GM10847 (cell line): ENCODE results near the gene RAMP3.

Experiments
- POLR2A ChIP-seq: IDR thresholded peaks from 2 replicates; pipeline ENCODE4 v1.6.1; 2011; ENCODE audit not compliant: insufficient read length; ENCODE audit errors: extremely low read depth

RAMP3 gene

GRCh38 chr7:45189151-45189970, 31.8 kb downstream of the RAMP3 start:
- TF ChIP-seq POLR2A: no peak

- no peak for TF ChIP-seq POLR2A
Observed at GRCh38 chr7:45190406-45191165, 33.0 kb downstream of the RAMP3 start.

- no peak for TF ChIP-seq POLR2A
Observed at GRCh38 chr7:45191396-45191795, 33.8 kb downstream of the RAMP3 start.

GRCh38 chr7:45192621-45193041, 35.0 kb downstream of the RAMP3 start:
- TF ChIP-seq POLR2A: no peak

- no peak for TF ChIP-seq POLR2A
Observed at GRCh38 chr7:45193828-45194227, 36.2 kb downstream of the RAMP3 start.

GRCh38 chr7:45196374-45196773, 38.8 kb downstream of the RAMP3 start:
- no peak for TF ChIP-seq POLR2A

- TF ChIP-seq POLR2A: no peak
Observed at GRCh38 chr7:45197461-45197860, 39.9 kb downstream of the RAMP3 start.

- no peak for TF ChIP-seq POLR2A
Observed at GRCh38 chr7:45198986-45199385, 41.4 kb downstream of the RAMP3 start.

- TF ChIP-seq POLR2A: no peak
Observed at GRCh38 chr7:45199506-45199905, 41.9 kb downstream of the RAMP3 start.

- TF ChIP-seq POLR2A: no peak
Observed at GRCh38 chr7:45202625-45203024, 45.0 kb downstream of the RAMP3 start.

- no peak for TF ChIP-seq POLR2A
Observed at GRCh38 chr7:45203036-45203435, 45.4 kb downstream of the RAMP3 start.

GRCh38 chr7:45203459-45203858, 45.9 kb downstream of the RAMP3 start:
- TF ChIP-seq POLR2A: no peak

GRCh38 chr7:45203936-45204445, 46.4 kb downstream of the RAMP3 start:
- TF ChIP-seq POLR2A: no peak

- TF ChIP-seq POLR2A: no peak
Observed at GRCh38 chr7:45211066-45211465, 53.5 kb downstream of the RAMP3 start.

- no peak for TF ChIP-seq POLR2A
Observed at GRCh38 chr7:45211958-45212357, 54.4 kb downstream of the RAMP3 start.

- TF ChIP-seq POLR2A: no peak
Observed at GRCh38 chr7:45212606-45213005, 55.0 kb downstream of the RAMP3 start.
